NCI-H524 (cell line): ENCODE results near the gene IFI44.

Experiments
- DNase-seq, 2 experiments: peaks; one replicate each; lab custom pipeline; 2025; lab: John Stamatoyannopoulos, UW

Gene IFI44

GRCh38 chr1:78712467-78713051 lies 62.9 kb downstream of the IFI44 start:
- no peak for DNase-seq

GRCh38 chr1:78713297-78713696 lies 63.7 kb downstream of the IFI44 start:
- DNase-seq, result no peak
